Thyroid gland (tissue), 4 donors: ENCODE results near the gene RPL11. TPM values are rescaled to one million over a fixed set of nuclear protein-coding genes. Genes with fewer than 3 reads are reported as not detected.

Experiments used
- DNase-seq, 2 donors: peaks; one replicate each; pipeline ENCODE4 v3.0.0-alpha.2; 2019
- H3K27ac ChIP-seq, 3 donors: fragments of 200-600 bp; sonication (generic); 1 replicate in 2 of 3; 2 replicates in 1 of 3; pipeline ENCODE4 v1.5.1; 2016 to 2019; ENCODE audit warnings: mild to moderate bottlenecking in 1 of 3, moderate library complexity in 1 of 3
- H3K27me3 ChIP-seq: fragments of 200-600 bp; sonication (generic); one replicate; pipeline ENCODE4 v1.5.1; 2019
- H3K36me3 ChIP-seq, 2 donors: fragments of 200-600 bp; sonication (generic); one replicate each; pipeline ENCODE4 v1.5.1; 2016 to 2019
- H3K4me1 ChIP-seq, 2 donors: fragments of 200-600 bp; sonication (generic); one replicate each; pipeline ENCODE4 v1.5.1; 2017 to 2019
- H3K4me3 ChIP-seq, 3 donors: fragments of 200-600 bp; sonication (generic); replicated peaks in 1 of 3; 1 replicate in 2 of 3; 2 replicates in 1 of 3; pipeline ENCODE4 v1.5.1; 2016; ENCODE audit warnings: mild to moderate bottlenecking in 1 of 3
- H3K9me3 ChIP-seq: fragments of 200-600 bp; sonication (generic); one replicate; pipeline ENCODE4 v1.5.1; 2017
- POLR2A ChIP-seq, 2 donors: fragments of 450-650 bp; IDR thresholded peaks; one replicate each; pipeline ENCODE4 v1.6.1; 2017; ENCODE audit warnings: antibody characterized with exemption in 2 of 2, mild to moderate bottlenecking in 2 of 2, moderate library complexity in 1 of 2
- WGBS, 2 donors: methylation state at CpG; one replicate each; pipeline ENCODE4 v1.1.5; 2017; 5-methylcytosine and 5-hydroxymethylcytosine counted together
- intact Hi-C: fragments of 100-400 bp; cut with DNase I; formaldehyde crosslinking; loops from one replicate; pipeline ENCODE4 v1.15.1; 2023
- total RNA-seq, 4 donors: library from RNA; depleted of rRNA; stranded (reverse); fragments of >200 nt; gene quantifications; one replicate each; pipeline ENCODE4 v1.2.3, GENCODE V29; 2016
- TF ChIP-seq, protein P1 (sequence below), 6 experiments: fragments of 200-600 bp in 3 of 6; fragments of 450-650 bp in 3 of 6; sonication (generic) in 3 of 6; IDR thresholded peaks; one replicate each; pipeline ENCODE4 v1.5.1; 2016 to 2019; ENCODE audit warnings: antibody characterized with exemption in 6 of 6, mild to moderate bottlenecking in 2 of 6, inconsistent platforms in 1 of 6, moderate library complexity in 1 of 6

The RPL11 gene
- total RNA-seq, 4 donors from 2014 or later = 669 to 1,720 (median 801) TPM

DNA sequence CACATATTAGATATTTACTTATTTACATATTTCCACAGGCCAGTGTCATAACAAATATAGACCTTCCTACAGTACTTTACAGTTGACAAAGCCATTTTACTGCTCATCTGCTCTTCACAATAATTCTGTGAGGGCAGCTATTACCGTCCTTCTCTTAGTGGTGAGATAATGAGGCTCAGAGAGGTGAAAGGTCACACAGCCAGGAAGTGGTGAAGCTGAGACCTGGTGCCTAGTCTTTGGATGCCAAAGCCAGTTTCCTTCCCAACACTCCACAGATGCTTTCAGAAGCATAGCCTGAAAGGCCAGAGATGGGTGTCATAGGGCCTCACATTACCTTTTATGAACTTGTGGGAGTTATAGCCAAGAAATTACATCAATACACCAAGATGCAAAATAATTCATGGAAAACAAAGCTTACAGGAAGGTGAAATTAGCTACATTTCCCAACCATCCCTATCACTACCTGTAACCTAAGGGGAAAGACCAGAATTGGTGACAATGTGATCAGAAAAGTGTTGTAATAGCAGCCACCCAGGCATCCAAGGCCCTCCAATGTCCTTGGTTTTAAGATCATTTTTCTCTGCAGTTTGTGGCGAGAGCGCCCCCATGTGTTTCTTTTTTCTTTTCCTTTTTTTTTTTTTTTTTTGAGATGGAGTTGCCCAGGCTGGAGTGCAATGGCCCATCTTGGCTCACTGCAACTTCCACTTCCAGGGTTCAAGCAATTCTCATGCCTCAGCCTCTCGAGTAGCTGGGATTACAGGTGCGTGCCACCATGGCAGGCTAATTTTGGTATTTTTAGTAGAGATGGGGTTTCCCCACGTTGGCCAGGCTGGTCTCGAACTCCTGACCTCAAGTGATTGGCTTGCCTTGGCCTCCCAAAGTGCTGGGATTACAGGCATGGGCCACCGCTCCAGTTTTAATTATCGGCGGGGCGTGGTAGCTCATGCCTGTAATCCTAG lies 26.5 kb upstream of the RPL11 start:
- intact Hi-C loops = no loop called here
- DNase-seq = peak; percentile 43 to 48
- Histone ChIP-seq H3K4me1 (no peaks in the 10 kb centered on the region), H3K4me3 (no peak overlapping the region), H3K9me3 (no peaks in the 10 kb centered on the region), H3K36me3 (no peaks in the 10 kb centered on the region), H3K27me3 (no peaks in the 10 kb centered on the region), H3K27ac (no peak overlapping the region)
- no peak for TF ChIP-seq POLR2A (IDR thresholded peaks at IDR 0.05)
- TF ChIP-seq, protein P1, sequence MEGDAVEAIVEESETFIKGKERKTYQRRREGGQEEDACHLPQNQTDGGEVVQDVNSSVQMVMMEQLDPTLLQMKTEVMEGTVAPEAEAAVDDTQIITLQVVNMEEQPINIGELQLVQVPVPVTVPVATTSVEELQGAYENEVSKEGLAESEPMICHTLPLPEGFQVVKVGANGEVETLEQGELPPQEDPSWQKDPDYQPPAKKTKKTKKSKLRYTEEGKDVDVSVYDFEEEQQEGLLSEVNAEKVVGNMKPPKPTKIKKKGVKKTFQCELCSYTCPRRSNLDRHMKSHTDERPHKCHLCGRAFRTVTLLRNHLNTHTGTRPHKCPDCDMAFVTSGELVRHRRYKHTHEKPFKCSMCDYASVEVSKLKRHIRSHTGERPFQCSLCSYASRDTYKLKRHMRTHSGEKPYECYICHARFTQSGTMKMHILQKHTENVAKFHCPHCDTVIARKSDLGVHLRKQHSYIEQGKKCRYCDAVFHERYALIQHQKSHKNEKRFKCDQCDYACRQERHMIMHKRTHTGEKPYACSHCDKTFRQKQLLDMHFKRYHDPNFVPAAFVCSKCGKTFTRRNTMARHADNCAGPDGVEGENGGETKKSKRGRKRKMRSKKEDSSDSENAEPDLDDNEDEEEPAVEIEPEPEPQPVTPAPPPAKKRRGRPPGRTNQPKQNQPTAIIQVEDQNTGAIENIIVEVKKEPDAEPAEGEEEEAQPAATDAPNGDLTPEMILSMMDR (IDR thresholded peaks at IDR 0.05) = peak in 5 of 6 experiments; percentile 12 to 73 (median 48)
- WGBS, 2 donors = 50 to 70% methylated on average over 11 of the region's 11 CpGs

DNA sequence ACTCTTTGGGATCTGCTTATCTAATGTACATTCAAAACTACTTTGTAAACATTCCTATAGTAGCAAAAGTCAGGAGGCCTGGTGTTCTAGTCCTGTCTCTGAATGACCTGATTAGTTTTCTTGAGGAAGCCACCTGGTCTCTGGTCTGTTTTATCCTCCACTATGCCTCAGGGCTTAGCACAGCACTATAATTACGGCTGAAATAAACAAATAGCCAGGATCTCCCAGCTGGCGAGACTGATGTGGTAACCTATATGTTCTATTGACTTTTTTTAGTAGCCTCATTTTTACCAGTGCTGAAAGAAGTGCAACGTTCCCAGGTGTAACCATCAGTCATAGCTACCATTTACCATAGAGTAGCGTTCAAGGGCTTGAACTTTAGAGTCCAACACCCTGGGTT lies 24.2 kb upstream of the RPL11 start:
- Histone ChIP-seq H3K4me1 (no peaks in the 10 kb centered on the region), H3K9me3 (no peaks in the 10 kb centered on the region), H3K27me3 (no peaks in the 10 kb centered on the region), H3K36me3 (no peaks in the 10 kb centered on the region), H3K27ac (no peak overlapping the region), H3K4me3 (no peak overlapping the region)
- TF ChIP-seq POLR2A (IDR thresholded peaks at IDR 0.05) = no peak
- TF ChIP-seq, protein P1 (IDR thresholded peaks at IDR 0.05) = no peak
- 84% methylated on average over 4 of the region's 4 CpGs for WGBS, 2 donors
- DNase-seq = no peak
- intact Hi-C loops = no loop called here

DNA sequence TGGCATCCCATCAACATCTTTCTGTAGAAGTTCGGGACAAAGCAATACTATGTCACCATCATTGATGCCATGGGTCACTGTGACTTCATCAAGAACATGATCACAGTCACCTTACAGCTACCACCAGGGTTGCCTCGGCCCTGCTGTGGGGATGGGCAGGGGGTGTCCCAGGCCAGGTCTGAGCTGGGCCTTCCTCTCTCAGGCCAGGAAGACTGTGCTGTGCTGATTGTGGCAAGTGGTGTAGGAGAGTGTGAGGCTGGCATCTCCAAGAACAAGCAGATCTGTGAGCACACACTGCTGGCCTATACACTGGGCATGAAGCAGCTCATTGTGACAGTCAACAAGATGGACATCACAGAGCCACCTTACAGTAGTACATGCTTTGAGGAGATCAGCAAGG lies 20.9 kb upstream of the RPL11 start:
- H3K27ac ChIP-seq = no peak overlapping the region
- TF ChIP-seq, protein P1 (IDR thresholded peaks at IDR 0.05) = no peak
- no peak for TF ChIP-seq POLR2A (IDR thresholded peaks at IDR 0.05)
- DNase-seq = no peak
- intact Hi-C loops = no loop called here
- H3K36me3 ChIP-seq = no peaks in the 10 kb centered on the region
- 76 to 85% methylated on average over 2 of the region's 2 CpGs for WGBS, 2 donors
- no peaks in the 10 kb centered on the region for H3K27me3 ChIP-seq
- no peaks in the 10 kb centered on the region for H3K4me1 ChIP-seq
- H3K9me3 ChIP-seq = no peaks in the 10 kb centered on the region
- no peak overlapping the region for H3K4me3 ChIP-seq

DNA sequence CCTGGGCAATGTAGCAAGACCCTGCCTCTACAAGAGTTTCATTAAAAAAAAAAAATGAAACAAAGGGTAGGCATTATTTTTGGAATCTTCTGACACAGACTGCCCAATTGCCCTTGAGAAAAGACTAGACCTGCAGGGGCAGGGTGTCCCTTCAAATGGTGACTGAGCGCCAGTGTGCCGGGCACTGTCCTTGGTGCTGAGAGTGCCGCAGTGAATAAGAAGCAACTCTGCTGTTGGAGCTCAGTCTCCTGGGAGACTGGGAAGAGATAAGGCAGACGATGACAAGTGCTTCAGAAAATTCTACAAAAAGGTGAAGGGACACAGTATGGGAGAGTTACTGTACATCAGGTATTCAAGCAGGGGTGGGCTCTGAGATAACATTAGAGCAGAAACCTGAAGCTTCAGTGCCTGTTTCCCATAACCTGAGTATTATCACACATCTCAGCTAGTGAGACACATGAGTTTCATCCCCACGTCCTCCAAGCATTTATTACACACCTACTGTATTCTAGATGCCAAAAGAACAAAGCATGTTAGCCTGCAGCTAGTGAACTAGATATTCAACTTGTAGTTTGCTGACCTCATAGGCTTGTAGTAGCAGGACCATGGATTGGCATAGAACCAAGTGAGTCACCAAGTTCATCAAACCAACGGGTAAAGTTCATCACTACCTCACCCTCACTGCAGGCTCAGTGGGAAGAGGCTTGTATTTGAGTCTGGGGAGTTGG lies 18.4 kb upstream of the RPL11 start:
- no peaks in the 10 kb centered on the region for H3K36me3 ChIP-seq
- no peak overlapping the region for H3K4me3 ChIP-seq
- intact Hi-C loops = no loop called here
- 10 to 17% methylated on average over 6 of the region's 6 CpGs for WGBS, 2 donors
- TF ChIP-seq, protein P1 (IDR thresholded peaks at IDR 0.05) = no peak
- TF ChIP-seq POLR2A (IDR thresholded peaks at IDR 0.05) = no peak
- no peak overlapping the region for H3K27ac ChIP-seq
- peak; percentile 30 to 48 for DNase-seq
- no peaks in the 10 kb centered on the region for H3K27me3 ChIP-seq
- H3K4me1 ChIP-seq = no peaks in the 10 kb centered on the region
- no peaks in the 10 kb centered on the region for H3K9me3 ChIP-seq

DNA sequence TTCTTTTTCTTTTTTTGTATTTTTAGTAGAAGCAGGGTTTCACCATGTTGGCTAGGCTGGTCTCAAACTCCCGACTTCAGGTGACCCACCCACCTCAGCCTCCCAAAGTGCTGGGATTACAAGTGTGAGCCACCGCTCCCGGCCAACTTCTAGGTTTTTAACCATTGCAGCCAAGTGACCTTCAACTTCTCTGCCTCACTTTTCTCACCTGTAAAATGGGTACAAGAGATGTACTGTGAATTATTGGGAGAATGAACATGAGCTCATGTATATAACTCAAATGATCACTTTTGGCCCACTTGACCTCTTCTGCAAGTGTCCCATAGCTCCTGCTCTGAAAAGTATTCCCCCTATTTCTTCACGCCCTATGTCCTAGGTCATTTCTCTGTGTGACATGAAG lies 11.8 kb upstream of the RPL11 start:
- Histone ChIP-seq H3K9me3 (no peaks in the 10 kb centered on the region), H3K4me3 (no peak overlapping the region), H3K27ac (no peak overlapping the region), H3K36me3 (no peaks in the 10 kb centered on the region), H3K4me1 (no peaks in the 10 kb centered on the region), H3K27me3 (no peaks in the 10 kb centered on the region)
- WGBS, 2 donors = 89 to 91% methylated on average over 4 of the region's 4 CpGs
- intact Hi-C loops = no loop called here
- no peak for DNase-seq
- TF ChIP-seq, protein P1 (IDR thresholded peaks at IDR 0.05) = no peak
- TF ChIP-seq POLR2A (IDR thresholded peaks at IDR 0.05) = no peak
